HG03469 (cell line): Measurements from ENCODE around the gene CMTM8.

Experiments used
- ATAC-seq: cut with Tn5 transposase; IDR thresholded peaks from one replicate; pipeline ENCODE4 v1.9.1; 2021; ENCODE audit warnings: mild to moderate bottlenecking, moderate library complexity, moderate number of reproducible peaks; ENCODE audit not compliant: unreplicated experiment

CMTM8 gene

DNA sequence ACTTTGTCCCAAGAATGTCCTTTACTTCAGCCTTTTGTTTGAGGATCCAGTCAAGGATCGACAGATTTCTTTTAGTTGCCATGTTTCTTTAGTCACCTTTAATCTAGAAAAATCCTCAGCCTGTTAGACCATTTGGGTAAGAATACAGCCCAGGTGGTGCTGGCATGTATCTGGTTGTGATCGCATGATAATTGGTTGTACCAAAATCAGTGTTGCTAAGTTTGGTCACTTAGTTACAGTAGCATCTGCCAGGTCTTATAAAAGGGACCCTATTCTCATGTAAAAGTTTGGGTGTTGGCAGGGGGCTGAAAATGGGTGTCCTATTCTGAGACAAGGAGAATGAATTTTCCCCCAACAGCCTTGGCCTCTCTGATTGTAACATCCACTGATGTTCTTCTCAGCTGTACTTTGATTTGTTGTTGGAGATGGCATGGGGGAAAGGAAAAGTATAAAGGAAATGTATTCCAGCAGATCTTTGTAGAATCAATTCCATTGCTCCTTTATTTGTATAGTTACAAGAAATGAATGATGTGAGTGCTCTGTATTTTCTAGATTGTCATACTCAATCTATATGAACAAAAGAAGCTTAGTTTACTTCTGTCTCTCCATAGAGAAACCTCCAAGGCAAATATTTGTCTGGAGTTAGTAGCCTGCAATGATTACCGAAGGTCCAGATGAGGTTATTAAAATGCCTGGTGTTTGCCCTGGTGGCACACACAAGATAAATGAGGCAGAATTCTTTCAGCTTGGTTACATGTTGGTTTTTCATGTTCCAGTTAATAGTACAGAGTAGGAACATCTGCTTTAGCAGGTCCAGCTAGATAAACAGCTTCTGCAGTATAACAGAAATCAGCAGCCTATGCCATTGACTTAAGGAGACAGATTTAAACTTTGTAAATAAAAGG is 65.7 kb downstream of the CMTM8 start:
- no peak for ATAC-seq

DNA sequence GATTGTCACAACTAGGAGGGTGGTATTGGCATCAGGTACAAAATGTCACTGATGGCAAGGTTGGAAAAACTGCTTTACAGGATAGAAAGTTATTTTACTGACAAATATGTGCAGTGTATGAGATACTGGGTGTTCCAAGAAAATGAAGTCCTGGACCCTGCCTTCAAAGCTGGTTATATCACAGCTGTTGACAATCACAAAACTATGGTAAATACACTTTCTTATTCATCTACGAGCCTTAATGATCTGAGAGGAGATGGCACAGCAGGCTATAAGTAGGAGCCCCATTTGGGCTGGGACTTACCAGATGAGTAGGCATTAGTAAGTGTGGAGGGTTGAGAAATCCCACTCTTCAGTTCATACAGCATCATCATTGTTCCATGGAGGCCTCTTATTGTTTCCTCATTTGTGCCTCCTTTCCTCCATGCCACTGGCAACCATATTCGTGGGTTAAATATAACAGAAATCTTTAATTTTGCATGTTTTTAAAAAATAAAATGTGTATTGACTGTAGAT is 66.9 kb downstream of the CMTM8 start:
- ATAC-seq = no peak

- no peak for ATAC-seq
Measured at GRCh38 chr3:32306072-32306471, 67.6 kb downstream of the CMTM8 start.

- ATAC-seq = no peak
Measured at GRCh38 chr3:32307591-32307990, 69.1 kb downstream of the CMTM8 start.

DNA sequence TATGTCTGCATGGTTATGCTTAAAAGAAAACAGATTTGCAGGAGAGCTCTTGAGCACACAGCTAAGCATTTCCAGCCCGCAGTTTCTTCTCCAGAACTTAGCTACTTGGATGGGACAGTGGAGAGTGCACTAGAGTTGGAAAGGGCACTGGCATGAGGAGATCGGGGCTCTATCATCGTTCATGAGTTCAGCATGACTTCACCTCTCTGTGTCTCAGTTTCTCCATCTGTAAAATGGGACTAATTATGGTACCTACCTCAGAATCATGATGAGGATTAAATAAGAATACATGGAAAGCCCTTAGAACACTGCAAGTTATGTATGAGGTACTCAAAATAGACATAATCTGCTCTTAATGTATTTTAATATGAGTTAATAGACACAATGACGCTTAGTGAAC is 69.9 kb downstream of the CMTM8 start:
- no peak for ATAC-seq

- no peak for ATAC-seq
Measured at GRCh38 chr3:32309654-32310242, 71.3 kb downstream of the CMTM8 start.

GRCh38 chr3:32310336-32310735 is 71.9 kb downstream of the CMTM8 start:
- no peak for ATAC-seq

- no peak for ATAC-seq
Measured at GRCh38 chr3:32310918-32311839, 72.7 kb downstream of the CMTM8 start.

GRCh38 chr3:32312251-32312650 is 73.8 kb downstream of the CMTM8 start:
- no peak for ATAC-seq

- ATAC-seq = no peak
Measured at GRCh38 chr3:32313169-32313568, 74.7 kb downstream of the CMTM8 start.

GRCh38 chr3:32313723-32314473 is 75.4 kb downstream of the CMTM8 start:
- ATAC-seq = no peak

GRCh38 chr3:32315441-32315840 is 77.0 kb downstream of the CMTM8 start:
- no peak for ATAC-seq

DNA sequence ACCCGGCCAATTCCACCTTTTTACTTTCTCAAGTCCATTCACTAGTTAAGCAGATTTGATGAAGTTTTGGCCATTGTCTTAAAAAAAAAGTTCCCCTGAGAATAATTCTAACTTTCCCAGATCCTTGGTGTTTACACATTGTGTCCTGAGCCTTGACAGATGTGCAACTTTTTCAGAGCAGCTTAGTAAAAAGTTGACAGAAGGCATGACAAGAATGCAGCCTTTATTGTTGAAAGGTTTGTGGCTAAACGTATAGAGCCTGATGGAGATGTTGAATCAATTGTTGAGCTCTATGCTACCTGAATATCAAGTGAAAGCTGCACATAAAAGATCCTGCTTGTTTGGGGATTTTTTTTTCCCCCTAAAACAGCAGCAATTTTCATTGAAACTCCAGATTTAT is 77.8 kb downstream of the CMTM8 start:
- ATAC-seq = no peak

DNA sequence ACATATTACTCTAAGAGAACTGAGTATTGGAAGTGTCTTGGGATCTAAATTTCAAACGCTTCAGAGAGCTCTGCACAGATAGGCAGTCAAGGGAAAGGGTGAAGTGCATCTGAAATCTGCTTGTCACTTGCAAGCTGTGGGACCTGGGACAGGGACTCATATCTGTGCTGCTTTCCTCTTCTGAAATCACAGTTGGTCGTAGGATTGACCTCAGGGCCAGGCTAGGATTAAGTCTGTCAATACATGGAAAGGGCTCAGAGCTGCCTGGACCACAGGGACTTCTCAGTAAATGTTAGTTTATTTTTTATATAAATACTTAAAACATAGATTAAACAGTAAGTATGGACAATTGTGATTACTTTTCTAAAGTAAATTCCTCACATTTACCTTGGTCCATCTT is 78.5 kb downstream of the CMTM8 start:
- ATAC-seq = no peak

DNA sequence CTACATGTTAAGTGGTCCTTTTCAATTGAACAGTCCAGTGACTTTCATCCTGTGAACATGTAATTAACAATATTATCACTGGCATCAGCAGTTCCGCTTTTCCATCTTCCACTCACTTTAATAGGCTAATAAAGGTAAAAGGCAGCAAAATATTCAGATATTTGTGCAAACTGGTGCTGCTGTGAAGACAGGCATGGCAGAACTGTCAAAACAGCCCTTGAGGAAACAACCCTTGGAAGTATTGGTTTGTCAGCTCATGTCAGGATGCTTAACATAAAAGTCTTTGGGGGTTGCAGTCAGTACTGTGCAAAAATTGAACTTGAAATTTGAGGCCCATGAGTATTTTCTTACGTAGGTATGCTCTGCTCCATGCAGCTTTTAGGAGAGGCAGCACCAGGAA is 81.1 kb downstream of the CMTM8 start:
- ATAC-seq = no peak

DNA sequence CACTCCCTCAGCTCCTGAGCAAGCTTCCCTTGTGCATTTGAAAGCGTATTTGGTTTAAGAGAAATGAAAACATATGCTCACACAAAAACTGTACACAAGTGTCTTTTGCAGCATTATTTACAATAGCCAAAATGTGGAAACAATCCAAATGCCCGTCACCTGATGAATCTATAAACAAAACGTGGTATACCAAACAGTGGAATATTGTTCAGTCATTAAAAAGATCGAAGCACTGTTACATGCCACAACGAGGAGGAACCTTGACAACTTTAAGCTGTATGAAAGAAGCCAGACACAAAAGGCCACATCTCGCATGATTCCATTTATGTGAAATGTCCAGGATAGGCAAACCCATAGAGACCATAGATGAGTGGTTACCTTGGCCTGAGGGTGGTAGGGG is 81.6 kb downstream of the CMTM8 start:
- no peak for ATAC-seq

DNA sequence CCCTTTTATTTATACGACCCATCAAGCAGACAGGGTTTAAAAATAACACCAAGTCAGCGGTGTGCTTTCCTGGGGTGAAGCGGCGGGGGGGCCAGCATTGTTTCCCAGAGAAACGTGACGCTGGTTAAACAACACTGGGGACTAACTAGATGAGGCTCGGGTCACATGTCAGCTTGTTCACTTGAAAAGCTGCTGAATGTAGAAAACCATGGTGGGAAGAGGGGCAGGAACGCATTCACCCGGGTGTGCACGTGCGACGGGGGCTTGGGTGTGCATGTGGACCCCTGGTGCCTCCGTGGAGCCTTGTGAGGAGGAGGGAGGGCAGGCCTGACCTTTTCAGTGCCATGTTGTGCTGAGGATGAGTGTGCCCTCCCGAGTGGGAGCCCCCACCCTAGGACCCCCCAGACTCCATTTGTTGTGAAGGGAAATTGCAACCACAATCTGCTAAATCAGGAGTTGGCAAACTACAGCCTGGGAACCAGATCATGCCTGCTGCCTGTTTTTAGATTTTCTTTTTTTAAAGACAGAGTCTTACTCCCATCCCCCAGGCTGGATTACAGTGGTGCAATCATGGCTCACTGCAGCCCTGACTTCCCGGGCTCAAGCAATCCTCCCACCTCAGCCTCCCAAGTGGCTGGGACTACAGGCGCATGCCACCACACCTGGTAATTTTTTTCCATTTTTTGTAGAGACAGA is 82.8 kb downstream of the CMTM8 start:
- ATAC-seq = no peak

- no peak for ATAC-seq
Measured at GRCh38 chr3:32322311-32322710, 83.8 kb downstream of the CMTM8 start.

DNA sequence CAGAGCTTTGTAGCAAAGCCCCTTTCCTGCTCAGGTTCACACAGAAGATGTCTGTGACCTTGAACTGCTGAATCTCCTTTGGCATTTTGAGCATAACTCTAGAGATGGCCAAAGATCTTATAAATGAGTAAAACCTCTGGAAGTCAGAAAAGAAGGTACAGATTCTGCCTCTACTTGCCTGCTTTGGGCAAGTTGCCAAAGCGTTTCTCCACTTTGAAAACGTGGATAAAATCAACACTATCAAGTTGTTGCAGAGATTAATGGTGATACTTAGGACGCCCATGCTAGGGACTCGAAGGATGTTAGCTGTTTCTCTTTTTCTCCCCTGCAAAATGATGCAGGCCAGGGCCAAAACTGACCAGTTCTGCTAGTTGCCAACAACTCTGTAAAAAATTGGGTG is 85.1 kb downstream of the CMTM8 start:
- ATAC-seq = no peak

DNA sequence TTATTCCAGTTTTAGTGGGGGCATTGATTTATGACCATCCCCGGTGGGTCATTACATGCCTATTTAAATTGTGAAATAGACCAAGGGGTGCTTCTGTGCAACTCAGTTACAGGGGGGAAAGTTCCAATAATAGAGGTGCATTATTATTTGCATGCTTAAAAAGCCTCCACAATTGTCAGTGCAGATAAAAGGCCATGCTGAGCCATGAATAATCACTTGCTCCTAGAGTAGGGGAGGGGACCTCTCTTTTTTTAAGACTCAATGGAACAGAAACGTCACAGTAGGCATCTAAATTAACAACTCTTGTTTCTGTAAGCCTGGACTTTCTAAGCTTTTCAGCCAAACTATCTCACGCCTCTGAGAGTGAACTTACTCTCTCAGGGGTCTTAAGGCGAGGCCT is 86.7 kb downstream of the CMTM8 start:
- ATAC-seq = no peak
